CD4-positive, alpha-beta T cell (primary cell): ENCODE results near the gene IL1RL2. TPM values are rescaled to one million over a fixed set of nuclear protein-coding genes. Genes with fewer than 3 reads are reported as not detected.

ENCODE experiments used
- ATAC-seq: fragments of 200-7000 bp; cut with Tn5 transposase; one replicate; pipeline ENCODE4 v1.10.0; 2022; ENCODE audit warnings: mild to moderate bottlenecking; ENCODE audit not compliant: poor library complexity
- CTCF ChIA-PET: fragments of 350-600 bp; sonication (Branson Sonifier 250); formaldehyde crosslinking; loops from one replicate; lab custom pipeline; 2021; ENCODE audit warnings: antibody characterized with exemption, inconsistent platforms; lab: Charles Lee
- POLR2A ChIA-PET: fragments of 350-600 bp; sonication (Branson Sonifier 250); formaldehyde crosslinking; loops from one replicate; lab custom pipeline; 2021; ENCODE audit warnings: antibody characterized with exemption, inconsistent platforms; lab: Charles Lee
- DNase-seq, 14 experiments: peaks; one replicate each; pipeline ENCODE4 v3.0.0-alpha.2; 2013 to 2020; ENCODE audit warnings: mixed read lengths in 2 of 14
- H3K27ac ChIP-seq, 2 donors: one replicate each; pipeline versions ENCODE4 v1.5.1 to v1.7.0; 2013; ENCODE audit warnings: low read length in 2 of 2, low read depth in 1 of 2, mild to moderate bottlenecking in 1 of 2
- H3K27me3 ChIP-seq, 2 experiments: 1 replicate in 1 of 2; 2 replicates in 1 of 2; pipeline versions ENCODE4 v1.6.1 to v1.7.0; 2013; ENCODE audit warnings: low read length in 2 of 2, control low read depth in 1 of 2, mild to moderate bottlenecking in 1 of 2, moderate library complexity in 1 of 2; ENCODE audit not compliant: insufficient read depth in 2 of 2, control insufficient read depth in 1 of 2
- H3K36me3 ChIP-seq: one replicate; pipeline ENCODE4 v1.6.1; 2013; ENCODE audit warnings: low read length, control low read depth; ENCODE audit not compliant: insufficient read depth
- H3K4me1 ChIP-seq: one replicate; pipeline ENCODE4 v1.6.1; 2013; ENCODE audit warnings: low read length, control low read depth; ENCODE audit not compliant: insufficient read depth
- H3K4me3 ChIP-seq: one replicate; pipeline ENCODE4 v1.5.1; 2013; ENCODE audit warnings: mild to moderate bottlenecking, low read length, moderate library complexity
- H3K9me3 ChIP-seq, 2 experiments: 1 replicate in 1 of 2; 2 replicates in 1 of 2; pipeline versions ENCODE4 v1.6.1 to v1.7.0; 2013; ENCODE audit warnings: low read length in 2 of 2, mild to moderate bottlenecking in 2 of 2, control low read depth in 1 of 2, moderate library complexity in 1 of 2; ENCODE audit not compliant: control insufficient read depth in 1 of 2, insufficient read depth in 1 of 2
- H3K27ac Mint-ChIP-seq: one replicate; pipeline ENCODE4 v1.8.0; 2020; ENCODE audit warnings: mixed read lengths
- H3K27me3 Mint-ChIP-seq: one replicate; pipeline ENCODE4 v1.8.0; 2021; ENCODE audit warnings: mixed read lengths
- H3K36me3 Mint-ChIP-seq: one replicate; pipeline ENCODE4 v1.8.0; 2021; ENCODE audit warnings: low read depth, mixed read lengths
- H3K4me1 Mint-ChIP-seq: one replicate; pipeline ENCODE4 v1.8.0; 2021; ENCODE audit warnings: low read depth, mixed read lengths
- H3K4me3 Mint-ChIP-seq: one replicate; pipeline ENCODE4 v1.8.0; 2020; ENCODE audit warnings: mild to moderate bottlenecking, mixed read lengths
- H3K9me3 Mint-ChIP-seq: one replicate; pipeline ENCODE4 v1.8.0; 2020; ENCODE audit warnings: mixed read lengths
- intact Hi-C, 2 experiments: fragments of 100-400 bp; cut with DNase I in 1 of 2; cut with micrococcal nuclease in 1 of 2; formaldehyde crosslinking; loops; one replicate each; pipeline versions ENCODE4 v1.15.1 to v1.9.0; 2023 to 2025; cut with DNase I, micrococcal nuclease
- total RNA-seq, 174 experiments: library from RNA in 2 of 174; stranded (reverse) in 2 of 174; gene quantifications; one replicate each; pipeline ENCODE4 v1.2.3 and lab custom pipeline; 2021 to 2026
- TF ChIP-seq, protein P1 (sequence below): fragments of 200-600 bp; IDR thresholded peaks from one replicate; pipeline ENCODE4 v1.8.0; 2022; ENCODE audit warnings: antibody characterized with exemption, mild to moderate bottlenecking

Gene IL1RL2
- total RNA-seq, 2 experiments from 2014 or later: not detected

GRCh38 chr2:102289129-102289528 is 102.3 kb downstream of the IL1RL2 start:
- Mint-ChIP-seq H3K9me3 (no peaks in the 10 kb centered on the region), H3K27ac (no peak overlapping the region), H3K36me3 (no peaks in the 10 kb centered on the region), H3K4me3 (no peak overlapping the region), H3K27me3 (no peaks in the 10 kb centered on the region), H3K4me1 (no peaks in the 10 kb centered on the region)
- TF ChIP-seq, protein P1, sequence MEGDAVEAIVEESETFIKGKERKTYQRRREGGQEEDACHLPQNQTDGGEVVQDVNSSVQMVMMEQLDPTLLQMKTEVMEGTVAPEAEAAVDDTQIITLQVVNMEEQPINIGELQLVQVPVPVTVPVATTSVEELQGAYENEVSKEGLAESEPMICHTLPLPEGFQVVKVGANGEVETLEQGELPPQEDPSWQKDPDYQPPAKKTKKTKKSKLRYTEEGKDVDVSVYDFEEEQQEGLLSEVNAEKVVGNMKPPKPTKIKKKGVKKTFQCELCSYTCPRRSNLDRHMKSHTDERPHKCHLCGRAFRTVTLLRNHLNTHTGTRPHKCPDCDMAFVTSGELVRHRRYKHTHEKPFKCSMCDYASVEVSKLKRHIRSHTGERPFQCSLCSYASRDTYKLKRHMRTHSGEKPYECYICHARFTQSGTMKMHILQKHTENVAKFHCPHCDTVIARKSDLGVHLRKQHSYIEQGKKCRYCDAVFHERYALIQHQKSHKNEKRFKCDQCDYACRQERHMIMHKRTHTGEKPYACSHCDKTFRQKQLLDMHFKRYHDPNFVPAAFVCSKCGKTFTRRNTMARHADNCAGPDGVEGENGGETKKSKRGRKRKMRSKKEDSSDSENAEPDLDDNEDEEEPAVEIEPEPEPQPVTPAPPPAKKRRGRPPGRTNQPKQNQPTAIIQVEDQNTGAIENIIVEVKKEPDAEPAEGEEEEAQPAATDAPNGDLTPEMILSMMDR: no peak
- no peak for DNase-seq
- Histone ChIP-seq H3K36me3 (no peaks in the 10 kb centered on the region), H3K4me1 (peaks cover 4% of the 10 kb centered on the region), H3K27me3 (no peaks in the 10 kb centered on the region), H3K27ac (no peak overlapping the region), H3K4me3 (no peak overlapping the region), H3K9me3 (no peaks in the 10 kb centered on the region)
- no peak for ATAC-seq
- CTCF ChIA-PET: no interaction called here
- intact Hi-C loops: no loop called here
- POLR2A ChIA-PET: no interaction called here

Other genes starting within 250 kb of the IL1RL2 start
- gene IL1R2, start 195.1 kb upstream of the IL1RL2 start, total RNA-seq: under 1 TPM; 0.31 to 0.47 TPM
- under 1 TPM; 0.22 to 0.49 TPM for gene IL1R1, start 44.3 kb upstream of the IL1RL2 start, total RNA-seq
- gene IL1RL1, start 124.5 kb downstream of the IL1RL2 start, total RNA-seq: not detected
- 1 to 10 TPM; 7.6 to 9.1 TPM for gene IL18R1, start 168.8 kb downstream of the IL1RL2 start, total RNA-seq
- 1 to 10 TPM; 2.3 to 2.6 TPM for gene IL18RAP, start 236.1 kb downstream of the IL1RL2 start, total RNA-seq